AG10803 (cell line): ENCODE results near the gene FIP1L1.

Experiments used
- DNase-seq: peaks from one replicate; pipeline ENCODE4 v3.0.0; 2010; ENCODE audit warnings: low read depth
- H3K4me3 ChIP-seq: 2 replicates; pipeline ENCODE4 v1.5.1; 2011; ENCODE audit warnings: mild to moderate bottlenecking, low read length, control low read depth
- TF ChIP-seq, protein P1 (sequence below): conservative IDR thresholded peaks from 2 replicates; pipeline ENCODE4 v1.5.1; 2011; ENCODE audit warnings: mild to moderate bottlenecking, low read length, control low read depth, inconsistent platforms

The FIP1L1 gene

DNA sequence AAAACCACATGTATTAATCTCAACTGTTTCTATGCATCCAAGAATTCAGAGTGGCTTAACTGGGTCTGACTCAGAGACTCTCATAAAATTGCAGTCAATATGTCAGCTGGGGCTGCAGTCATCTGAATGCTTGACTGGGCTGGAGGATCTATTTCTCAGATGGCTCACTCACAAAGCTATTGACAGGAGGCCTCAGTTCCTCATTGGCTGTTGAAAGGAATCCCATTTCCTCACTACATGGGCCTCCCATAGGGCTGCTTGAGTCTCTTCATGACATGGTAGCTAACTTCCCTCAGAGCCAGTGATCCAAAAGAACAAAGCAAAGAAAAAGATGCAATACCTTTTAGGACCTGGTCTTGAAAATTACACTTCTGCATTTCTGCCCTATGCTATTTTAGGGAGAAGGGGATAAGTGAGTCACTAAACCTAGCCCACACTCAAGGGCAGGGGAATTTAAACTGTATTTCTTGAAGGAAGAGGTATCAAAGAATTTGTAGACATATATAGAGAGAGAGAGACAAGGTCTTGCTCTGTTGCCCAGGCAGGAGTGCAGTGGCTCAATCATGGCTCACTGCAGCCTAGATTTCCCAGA lies 21.4 kb upstream of the FIP1L1 start:
- H3K4me3 ChIP-seq = no peak overlapping the region
- TF ChIP-seq, protein P1, sequence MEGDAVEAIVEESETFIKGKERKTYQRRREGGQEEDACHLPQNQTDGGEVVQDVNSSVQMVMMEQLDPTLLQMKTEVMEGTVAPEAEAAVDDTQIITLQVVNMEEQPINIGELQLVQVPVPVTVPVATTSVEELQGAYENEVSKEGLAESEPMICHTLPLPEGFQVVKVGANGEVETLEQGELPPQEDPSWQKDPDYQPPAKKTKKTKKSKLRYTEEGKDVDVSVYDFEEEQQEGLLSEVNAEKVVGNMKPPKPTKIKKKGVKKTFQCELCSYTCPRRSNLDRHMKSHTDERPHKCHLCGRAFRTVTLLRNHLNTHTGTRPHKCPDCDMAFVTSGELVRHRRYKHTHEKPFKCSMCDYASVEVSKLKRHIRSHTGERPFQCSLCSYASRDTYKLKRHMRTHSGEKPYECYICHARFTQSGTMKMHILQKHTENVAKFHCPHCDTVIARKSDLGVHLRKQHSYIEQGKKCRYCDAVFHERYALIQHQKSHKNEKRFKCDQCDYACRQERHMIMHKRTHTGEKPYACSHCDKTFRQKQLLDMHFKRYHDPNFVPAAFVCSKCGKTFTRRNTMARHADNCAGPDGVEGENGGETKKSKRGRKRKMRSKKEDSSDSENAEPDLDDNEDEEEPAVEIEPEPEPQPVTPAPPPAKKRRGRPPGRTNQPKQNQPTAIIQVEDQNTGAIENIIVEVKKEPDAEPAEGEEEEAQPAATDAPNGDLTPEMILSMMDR = no peak
- no peak for DNase-seq

DNA sequence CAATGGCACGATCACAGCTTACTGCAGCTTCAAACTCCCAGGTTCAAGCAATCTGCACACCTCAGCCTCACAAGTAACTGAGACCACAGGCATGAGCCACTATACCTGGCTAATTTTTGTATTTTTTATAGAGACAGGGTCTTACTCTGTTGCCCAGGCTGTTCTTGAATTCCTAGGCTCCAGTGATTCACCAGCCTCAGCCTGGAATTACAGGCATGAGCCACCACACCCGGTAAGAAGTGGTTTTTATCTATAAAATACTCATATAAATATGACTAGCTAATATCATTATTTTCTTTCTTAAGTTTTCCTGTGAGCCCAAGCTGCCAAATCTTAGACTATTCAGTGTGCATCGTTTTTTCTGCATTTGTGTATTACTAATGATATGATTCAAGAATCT lies 16.0 kb upstream of the FIP1L1 start:
- DNase-seq = peak; percentile 50
- TF ChIP-seq, protein P1 = no peak
- 0 out of 2 replicates have a peak overlapping the region, but pooled peaks have one; percentile 1 for H3K4me3 ChIP-seq

DNA sequence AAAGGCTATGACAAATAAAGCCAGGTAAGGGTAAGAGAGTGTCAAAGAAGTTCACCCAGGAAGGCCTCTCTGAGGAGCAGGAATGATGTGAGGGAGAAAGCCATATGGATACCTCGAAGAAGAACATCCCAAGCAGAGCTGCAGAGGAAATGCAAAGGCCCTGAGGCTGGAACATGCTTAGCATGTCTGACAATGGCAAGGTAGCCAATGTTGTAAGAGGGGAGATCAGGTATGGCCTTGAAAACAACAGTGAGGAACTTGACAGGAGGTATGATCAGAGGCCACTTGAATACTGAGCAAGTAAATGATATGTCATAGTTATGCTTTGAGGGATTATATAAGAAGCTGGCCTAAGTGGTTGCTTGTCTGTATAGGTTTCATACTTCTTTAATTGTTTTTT lies 15.3 kb upstream of the FIP1L1 start:
- DNase-seq = no peak
- H3K4me3 ChIP-seq = peak overlapping the region; percentile 95; the same call in 1 of the 2 replicates
- TF ChIP-seq, protein P1 = no peak

DNA sequence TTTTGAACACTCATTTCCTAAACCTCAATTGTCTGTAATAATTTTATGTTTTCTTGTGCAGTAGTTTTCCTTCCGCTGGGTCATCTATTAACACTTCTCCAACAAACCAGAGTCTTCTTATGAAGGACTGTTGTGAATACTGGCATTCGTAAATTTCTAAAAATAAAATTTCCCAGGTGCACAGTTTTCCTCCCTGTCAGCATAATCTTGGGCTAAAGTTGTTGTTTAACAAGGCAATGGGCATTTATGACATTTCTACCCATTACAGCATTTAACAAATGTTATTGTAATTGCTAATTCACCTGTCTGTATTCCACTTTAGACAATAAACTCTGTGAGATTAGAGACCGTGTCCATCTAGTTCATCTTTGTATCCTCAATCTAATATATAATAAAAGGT lies 12.8 kb upstream of the FIP1L1 start:
- no peak for DNase-seq
- TF ChIP-seq, protein P1 = no peak
- H3K4me3 ChIP-seq = peak overlapping the region; percentile 95

DNA sequence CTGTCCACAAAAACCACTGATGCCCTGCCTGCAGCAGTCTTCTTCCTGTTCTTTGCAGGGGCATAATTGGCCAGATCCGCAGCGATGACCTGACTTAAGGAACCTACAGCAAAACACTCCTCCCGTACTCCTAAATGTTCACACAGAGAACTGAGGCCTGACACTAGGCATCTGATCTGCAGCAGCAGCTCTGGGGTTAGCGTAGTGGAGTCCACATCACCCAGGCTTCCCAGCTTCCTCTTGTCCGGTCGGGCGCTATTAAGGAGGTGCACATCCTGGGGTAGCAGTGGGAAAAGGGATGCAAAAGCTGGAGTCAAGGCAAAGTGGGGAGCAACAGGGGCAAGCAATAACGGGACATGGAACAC lies 12.3 kb upstream of the FIP1L1 start:
- peak overlapping the region; percentile 95 for H3K4me3 ChIP-seq
- TF ChIP-seq, protein P1 = no peak
- no peak for DNase-seq

DNA sequence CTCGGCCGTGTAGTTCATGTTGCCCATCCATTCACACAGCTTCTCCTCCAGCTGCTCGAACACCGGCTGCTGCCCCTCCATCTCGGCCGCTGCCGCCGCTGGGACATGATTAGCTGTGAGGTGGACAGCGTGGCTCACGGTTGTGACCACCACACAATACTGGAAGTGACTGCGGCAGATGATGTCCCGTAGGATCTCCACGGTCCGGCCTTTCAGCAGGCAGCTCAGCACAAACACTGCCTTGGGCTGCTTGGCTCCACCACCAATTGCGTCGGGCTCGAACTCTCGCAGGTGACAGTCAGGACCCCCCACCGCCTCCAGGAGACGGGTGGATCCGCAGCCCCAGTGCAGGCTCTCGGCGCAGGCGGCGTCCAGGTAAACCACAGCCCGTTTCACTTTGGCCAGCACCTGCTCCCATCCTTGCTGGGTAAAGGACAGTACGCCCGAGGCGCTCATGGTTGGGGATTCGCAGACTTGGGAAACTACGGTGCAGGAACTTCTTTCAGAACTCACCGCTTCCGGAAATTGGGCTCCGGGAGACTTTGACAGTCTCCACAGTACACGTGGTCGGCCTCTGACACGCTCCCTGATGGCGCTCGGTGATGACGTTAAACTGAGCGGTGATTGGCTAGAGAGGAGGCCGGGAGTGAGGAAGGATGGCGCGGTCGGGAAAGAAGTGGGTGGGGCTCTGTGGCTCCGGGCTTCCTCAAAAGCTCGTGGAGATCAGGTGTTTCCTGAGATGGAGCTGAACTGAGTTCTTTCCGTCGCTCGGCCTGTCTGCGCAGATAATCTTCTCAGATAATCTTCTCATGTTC lies 11.7 kb upstream of the FIP1L1 start, which contains the start of gene SCFD2:
Gene SCFD2, minus strand, starts transcription at position 576 of the 815 bp plus-strand sequence.
- TF ChIP-seq, protein P1 = no peak
- peak; percentile 96 for DNase-seq

DNA sequence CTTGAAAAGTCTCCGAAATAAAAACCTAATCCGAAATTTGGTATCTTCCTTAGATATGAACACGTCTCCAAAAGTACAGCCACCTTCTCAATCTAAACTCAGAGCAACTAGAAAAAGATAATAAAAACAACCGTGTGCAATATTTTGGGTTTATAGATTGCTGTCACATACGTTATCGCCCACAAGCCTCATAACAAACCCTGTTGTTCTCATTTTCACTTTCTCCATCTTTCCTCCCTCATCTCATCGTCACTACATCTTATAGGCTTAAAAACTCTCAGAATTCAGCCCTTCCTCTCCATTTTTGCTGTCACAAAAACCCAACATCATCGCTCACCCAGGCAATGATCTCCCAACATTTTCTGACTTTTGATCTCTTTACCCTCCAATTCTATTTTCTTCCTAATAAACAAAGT lies 11.1 kb upstream of the FIP1L1 start:
- H3K4me3 ChIP-seq = peak overlapping the region; percentile 95
- DNase-seq = no peak
- TF ChIP-seq, protein P1 = no peak

More for the DNA sequence above, 11.7 kb upstream of the FIP1L1 start, which contains the start of gene SCFD2:
- H3K4me3 ChIP-seq = peak within 1 kb of the TSS; percentile 95
